ENCODE results near the gene GNE. TPM values are rescaled to one million over a fixed set of nuclear protein-coding genes. Genes with fewer than 3 reads are reported as not detected.

Gene GNE
- total RNA-seq, 1 experiment from 2014 or later, result 10.9 TPM

DNA sequence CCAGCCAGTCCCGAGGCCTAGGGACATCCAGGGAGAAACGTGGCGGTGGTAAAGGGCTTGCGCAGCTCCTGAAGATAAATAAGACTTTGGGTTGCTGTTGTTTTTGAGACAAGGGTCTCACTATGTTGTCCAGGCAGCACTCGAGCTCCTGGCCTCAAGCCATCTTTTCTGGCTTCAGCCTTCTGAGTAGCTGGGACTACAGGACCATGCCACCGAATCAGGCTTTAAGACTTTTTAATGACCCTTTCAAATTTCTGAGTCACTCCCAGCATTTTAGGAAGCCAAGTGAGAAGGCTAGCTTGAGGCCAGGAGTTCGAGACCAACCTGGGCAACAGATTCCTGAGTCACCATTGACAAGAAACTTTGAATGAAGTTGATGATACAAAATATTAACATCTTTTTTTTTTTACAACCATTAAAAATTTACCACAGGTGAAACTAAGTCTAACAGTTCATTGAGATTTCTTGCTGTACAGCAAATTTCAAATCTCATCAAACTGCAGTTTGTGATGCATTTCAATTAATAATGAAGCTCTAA is 817 bp upstream of the GNE start:
- ChIA-PET CTCF (no interaction called here), POLR2A (ENCODE audit: unreplicated experiment) (interaction anchor here (0.6 to 1.0 kb wide), 5 partner anchors 8 to 148 kb away, joined by 3 to 5 read pairs (median 4); no protein-coding TSS in a partner anchor)
- H3K4me2 ChIP-seq (ENCODE audit: low read length), result peak overlapping the region; percentile 94
- peaks cover 11% of the 10 kb centered on the region for H3K79me2 ChIP-seq (ENCODE audit: low read length)
- no peak overlapping the region; the same call in 1 of the 2 replicates for H3K27ac ChIP-seq (ENCODE audit: low read length)
- H3K9me3 ChIP-seq (ENCODE audit: low read length), result no peaks in the 10 kb centered on the region
- H3K9ac ChIP-seq (ENCODE audit: low read length), result peak overlapping the region; percentile 77
- H3K4me3 ChIP-seq (ENCODE audit: low read length), result peak overlapping the region; percentile 83
- intact Hi-C loops (cut with micrococcal nuclease), result no loop called here
- no TSS peak for BruUV-seq (replicated peaks)
- no peaks in the 10 kb centered on the region for H3K27me3 ChIP-seq (ENCODE audit: low read length)
- H3K4me1 ChIP-seq (ENCODE audit: insufficient read depth, low read length), result peaks cover 5% of the 10 kb centered on the region; the same call in 1 of the 2 replicates
- H2AFZ ChIP-seq (ENCODE audit: low read length), result peak overlapping the region; percentile 92; the same call in 1 of the 2 replicates
- TF ChIP-seq EZH2phosphoT487 (IDR thresholded peaks at IDR 0.05; ENCODE audit: borderline replicate concordance, low read length) (no peak), CTCF (conservative IDR thresholded peaks at IDR 0.05; ENCODE audit: low read depth, low read length) (no peak), EZH2 (IDR thresholded peaks at IDR 0.05; ENCODE audit: low read length, unreplicated experiment) (no peak)
- no peaks in the 10 kb centered on the region for H4K20me1 ChIP-seq (ENCODE audit: low read length)
- H3F3A ChIP-seq (ENCODE audit: low read length, unreplicated experiment), result no peaks in the 10 kb centered on the region
- DNase-seq, result no peak
- no peak for ATAC-seq
- no peaks in the 10 kb centered on the region for H3K9me2 ChIP-seq (replicated peaks; ENCODE audit: low read length)
- H3K36me3 ChIP-seq (ENCODE audit: low read depth, low read length), result no peaks in the 10 kb centered on the region

GRCh38 chr9:36251428-36251827 is 6.8 kb downstream of the GNE start:
- H3K27ac ChIP-seq (ENCODE audit: low read length), result no peak overlapping the region
- H3K4me3 ChIP-seq (ENCODE audit: low read length), result no peak overlapping the region
- intact Hi-C loops (cut with micrococcal nuclease), result no loop called here
- peaks cover 2% of the 10 kb centered on the region for H3K79me2 ChIP-seq (ENCODE audit: low read length)
- no peak for ATAC-seq
- no peak for DNase-seq
- H2AFZ ChIP-seq (ENCODE audit: low read length), result no peak overlapping the region
- BruUV-seq (replicated peaks), result no TSS peak
- no peaks in the 10 kb centered on the region for H3K9me2 ChIP-seq (replicated peaks; ENCODE audit: low read length)
- H3K9ac ChIP-seq (ENCODE audit: low read length), result no peak overlapping the region
- ChIA-PET POLR2A (ENCODE audit: unreplicated experiment) (no interaction called here), CTCF (no interaction called here)
- no peaks in the 10 kb centered on the region for H3K36me3 ChIP-seq (ENCODE audit: low read depth, low read length)
- H3F3A ChIP-seq (ENCODE audit: low read length, unreplicated experiment), result no peaks in the 10 kb centered on the region
- TF ChIP-seq EZH2 (IDR thresholded peaks at IDR 0.05; ENCODE audit: low read length, unreplicated experiment) (no peak), CTCF (conservative IDR thresholded peaks at IDR 0.05; ENCODE audit: low read depth, low read length) (no peak), EZH2phosphoT487 (IDR thresholded peaks at IDR 0.05; ENCODE audit: borderline replicate concordance, low read length) (no peak)
- H3K9me3 ChIP-seq (ENCODE audit: low read length), result no peaks in the 10 kb centered on the region
- H3K27me3 ChIP-seq (ENCODE audit: low read length), result no peaks in the 10 kb centered on the region
- H3K4me1 ChIP-seq (ENCODE audit: insufficient read depth, low read length), result no peaks in the 10 kb centered on the region
- no peak overlapping the region for H3K4me2 ChIP-seq (ENCODE audit: low read length)
- H4K20me1 ChIP-seq (ENCODE audit: low read length), result no peaks in the 10 kb centered on the region

- Histone ChIP-seq H3K4me2 (ENCODE audit: low read length) (no peak overlapping the region), H3K9ac (ENCODE audit: low read length) (no peak overlapping the region), H3K36me3 (ENCODE audit: low read depth, low read length) (peaks cover 4% of the 10 kb centered on the region; the same call in 1 of the 2 replicates), H3F3A (ENCODE audit: low read length, unreplicated experiment) (no peaks in the 10 kb centered on the region), H2AFZ (ENCODE audit: low read length) (no peak overlapping the region), H3K27ac (ENCODE audit: low read length) (no peak overlapping the region), H3K4me1 (ENCODE audit: insufficient read depth, low read length) (no peaks in the 10 kb centered on the region), H3K9me2 (replicated peaks; ENCODE audit: low read length) (no peaks in the 10 kb centered on the region), H3K4me3 (ENCODE audit: low read length) (no peak overlapping the region), H3K79me2 (ENCODE audit: low read length) (no peaks in the 10 kb centered on the region), H3K9me3 (ENCODE audit: low read length) (no peaks in the 10 kb centered on the region), H3K27me3 (ENCODE audit: low read length) (no peaks in the 10 kb centered on the region), H4K20me1 (ENCODE audit: low read length) (no peaks in the 10 kb centered on the region)
- TF ChIP-seq EZH2phosphoT487 (IDR thresholded peaks at IDR 0.05; ENCODE audit: borderline replicate concordance, low read length) (no peak), CTCF (conservative IDR thresholded peaks at IDR 0.05; ENCODE audit: low read depth, low read length) (no peak), EZH2 (IDR thresholded peaks at IDR 0.05; ENCODE audit: low read length, unreplicated experiment) (no peak)
- BruUV-seq (replicated peaks), result no TSS peak
- DNase-seq (no peak), ATAC-seq (peak; percentile 37; the same call in 1 of the 2 replicates)
- intact Hi-C loops (cut with micrococcal nuclease), result loop anchor here (1.0 kb wide), 1 partner anchor 78 kb away; no protein-coding TSS in a partner anchor
- ChIA-PET POLR2A (ENCODE audit: unreplicated experiment) (no interaction called here), CTCF (no interaction called here)
Measured at GRCh38 chr9:36250079-36250478, 8.2 kb downstream of the GNE start.

Data from PC-3 (cell line).